ENCODE results near the gene APC2.

DNA sequence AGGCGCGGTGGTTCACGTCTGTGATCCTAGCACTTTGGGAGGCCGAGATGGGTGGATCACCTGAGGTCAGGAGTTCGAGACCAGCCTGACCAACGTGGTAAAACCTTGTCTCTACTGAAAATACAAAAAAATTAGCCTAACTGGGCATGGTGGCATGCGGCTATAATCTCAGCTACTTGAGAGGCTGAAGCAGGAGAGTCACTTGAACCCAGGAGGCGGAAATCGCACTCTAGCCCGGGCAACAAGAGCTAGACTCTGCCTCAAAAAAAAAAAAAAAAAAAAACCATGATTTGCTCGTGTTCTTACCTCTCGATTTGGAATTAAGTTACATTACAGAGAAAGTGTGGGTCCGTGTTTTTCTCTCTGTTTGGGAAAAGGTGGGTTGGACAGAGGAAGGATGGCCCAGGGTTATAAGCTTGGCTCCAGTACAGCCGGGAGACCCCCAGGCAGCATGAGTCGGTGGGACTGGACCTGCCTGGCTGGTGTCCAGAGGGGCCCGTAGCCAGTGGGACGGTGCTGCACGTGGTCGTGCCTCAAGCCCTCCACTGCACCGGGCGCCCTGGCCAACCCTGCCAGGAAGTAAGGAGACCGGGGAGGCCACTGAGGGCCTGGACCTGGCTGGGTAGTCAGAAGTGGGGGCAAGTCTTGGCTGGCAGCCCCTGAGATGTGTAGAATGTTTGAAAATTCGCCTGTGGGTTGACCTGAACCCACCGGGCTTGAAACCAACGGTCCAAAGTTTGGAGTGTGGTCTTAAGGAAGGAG is 8.1 kb upstream of the APC2 start:
- TF ChIP-seq, protein P1, sequence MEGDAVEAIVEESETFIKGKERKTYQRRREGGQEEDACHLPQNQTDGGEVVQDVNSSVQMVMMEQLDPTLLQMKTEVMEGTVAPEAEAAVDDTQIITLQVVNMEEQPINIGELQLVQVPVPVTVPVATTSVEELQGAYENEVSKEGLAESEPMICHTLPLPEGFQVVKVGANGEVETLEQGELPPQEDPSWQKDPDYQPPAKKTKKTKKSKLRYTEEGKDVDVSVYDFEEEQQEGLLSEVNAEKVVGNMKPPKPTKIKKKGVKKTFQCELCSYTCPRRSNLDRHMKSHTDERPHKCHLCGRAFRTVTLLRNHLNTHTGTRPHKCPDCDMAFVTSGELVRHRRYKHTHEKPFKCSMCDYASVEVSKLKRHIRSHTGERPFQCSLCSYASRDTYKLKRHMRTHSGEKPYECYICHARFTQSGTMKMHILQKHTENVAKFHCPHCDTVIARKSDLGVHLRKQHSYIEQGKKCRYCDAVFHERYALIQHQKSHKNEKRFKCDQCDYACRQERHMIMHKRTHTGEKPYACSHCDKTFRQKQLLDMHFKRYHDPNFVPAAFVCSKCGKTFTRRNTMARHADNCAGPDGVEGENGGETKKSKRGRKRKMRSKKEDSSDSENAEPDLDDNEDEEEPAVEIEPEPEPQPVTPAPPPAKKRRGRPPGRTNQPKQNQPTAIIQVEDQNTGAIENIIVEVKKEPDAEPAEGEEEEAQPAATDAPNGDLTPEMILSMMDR (IDR thresholded peaks at IDR 0.05), result no peak
- TF ChIP-seq EZH2 (IDR thresholded peaks at IDR 0.05), result no peak
- no peak for TF ChIP-seq EZH2phosphoT487 (IDR thresholded peaks at IDR 0.05)
